HepG2 (cell line): Measurements from ENCODE around the gene CFAP61. TPM values are rescaled to one million over a fixed set of nuclear protein-coding genes. Genes with fewer than 3 reads are reported as not detected.

ENCODE experiments used
- ATAC-seq: fragments of 200-7000 bp; cut with Tn5 transposase; 3 replicates; pipeline ENCODE4 v1.9.1; 2020; ENCODE audit warnings: mild to moderate bottlenecking, moderate library complexity
- BruUV-seq: library from RNA; stranded (reverse); fragments of 400-500 nt; replicated peaks from 2 replicates; lab custom pipeline; 2021; lab: Mats Ljungman, UMichigan
- CTCF ChIA-PET: fragments of 300-600 bp; formaldehyde crosslinking; extraction: SDS; loops from one replicate; lab custom pipeline; 2021; ENCODE audit warnings: low total read pairs, inconsistent platforms, low intra/inter-chr PET ratio; lab: Yijun Ruan, JAX
- POLR2A ChIA-PET: fragments of 350-600 bp; sonication (Branson Sonifier 250); formaldehyde crosslinking; loops from one replicate; lab custom pipeline; 2020; ENCODE audit warnings: antibody characterized with exemption, inconsistent platforms; lab: Yijun Ruan, JAX
- DNase-seq: peaks from one replicate; pipeline ENCODE4 v3.0.0-alpha.2; 2015; ENCODE audit warnings: low spot score
- FAIRE-seq: peaks from 3 replicates; lab custom pipeline; 2011; peaks lifted over from hg19 to GRCh38; lab: Jason Lieb, UNC
- H2AFZ ChIP-seq: one replicate; pipeline ENCODE4 v1.6.1; 2011; ENCODE audit warnings: low read length, inconsistent platforms
- H3K27ac ChIP-seq: fragments of 300-600 bp; 3 replicates; pipeline ENCODE4 v1.8.0; 2011; ENCODE audit warnings: mixed run types, mild to moderate bottlenecking, mixed read lengths, low read length, inconsistent platforms; ENCODE audit not compliant: insufficient read depth; ENCODE audit errors: extremely low read length
- H3K27me3 ChIP-seq, 2 experiments: fragments of 200-600 bp in 1 of 2; 2 replicates in 1 of 2; 3 replicates in 1 of 2; pipeline versions ENCODE4 v1.6.0 to v1.8.0; 2011; ENCODE audit warnings: low read length in 2 of 2, mild to moderate bottlenecking in 2 of 2, moderate library complexity in 2 of 2, inconsistent platforms in 1 of 2; ENCODE audit not compliant: insufficient read depth in 2 of 2, control insufficient read depth in 1 of 2
- H3K36me3 ChIP-seq, 2 experiments: fragments of 200-600 bp in 1 of 2; replicated peaks in 1 of 2; 2 replicates in 1 of 2; 3 replicates in 1 of 2; pipeline versions ENCODE4 v1.5.1 to v1.8.0; 2011; ENCODE audit warnings: low read length in 2 of 2, inconsistent platforms in 1 of 2; ENCODE audit not compliant: insufficient read depth in 2 of 2, control insufficient read depth in 1 of 2
- H3K4me1 ChIP-seq: 2 replicates; pipeline ENCODE4 v1.5.1; 2012; ENCODE audit warnings: low read length, inconsistent platforms; ENCODE audit not compliant: insufficient read depth
- H3K4me2 ChIP-seq: 2 replicates; pipeline ENCODE4 v1.6.0; 2011; ENCODE audit warnings: low read depth, low read length, inconsistent platforms
- H3K4me3 ChIP-seq, 3 experiments: fragments of 200-600 bp in 1 of 3; sonication (generic), shearing (Covaris generic) in 1 of 3; replicated peaks in 1 of 3; 2 replicates each; pipeline ENCODE4 v1.5.1; 2011 to 2016; ENCODE audit warnings: low read length in 3 of 3, inconsistent platforms in 2 of 3, low read depth in 2 of 3, mild to moderate bottlenecking in 2 of 3, control low read depth in 1 of 3, mixed read lengths in 1 of 3; ENCODE audit not compliant: insufficient read depth in 1 of 3
- H3K79me2 ChIP-seq: one replicate; pipeline ENCODE4 v1.6.1; 2011; ENCODE audit warnings: low read length, inconsistent platforms; ENCODE audit not compliant: insufficient read depth
- H3K9ac ChIP-seq: 2 replicates; pipeline ENCODE4 v1.6.0; 2011; ENCODE audit warnings: mild to moderate bottlenecking, low read depth, low read length, inconsistent platforms; ENCODE audit not compliant: insufficient read depth
- H3K9me3 ChIP-seq: 2 replicates; pipeline ENCODE4 v1.5.1; 2012; ENCODE audit warnings: mild to moderate bottlenecking, low read length
- H4K20me1 ChIP-seq: 2 replicates; pipeline ENCODE4 v1.6.0; 2011; ENCODE audit warnings: inconsistent platforms, mild to moderate bottlenecking, low read length, moderate library complexity; ENCODE audit not compliant: insufficient read depth
- AKNA ChIP-seq: sonication (generic); formaldehyde crosslinking; IDR thresholded peaks from 2 replicates; pipeline ENCODE4 v1.4.0; 2020; ENCODE audit warnings: missing genetic modification reagents, borderline replicate concordance
- DMTF1 ChIP-seq: sonication (generic); formaldehyde crosslinking; IDR thresholded peaks from 2 replicates; pipeline ENCODE4 v1.4.0; 2020; ENCODE audit warnings: mild to moderate bottlenecking, missing genetic modification reagents
- FOXC1 ChIP-seq: sonication (generic); formaldehyde crosslinking; IDR thresholded peaks from 2 replicates; pipeline ENCODE4 v1.8.0; 2022; ENCODE audit warnings: mild to moderate bottlenecking, missing genetic modification reagents, borderline replicate concordance
- FOXJ3 ChIP-seq: sonication (generic); formaldehyde crosslinking; IDR thresholded peaks from 2 replicates; pipeline ENCODE4 v1.4.0; 2020; ENCODE audit warnings: missing genetic modification reagents, mild to moderate bottlenecking, borderline replicate concordance
- KLF12 ChIP-seq: sonication (generic); formaldehyde crosslinking; IDR thresholded peaks from 2 replicates; pipeline ENCODE4 v1.4.0; 2020; ENCODE audit warnings: missing genetic modification reagents, borderline replicate concordance
- POLR2AphosphoS5 ChIP-seq: IDR thresholded peaks from 2 replicates; pipeline ENCODE4 v1.6.1; 2012; ENCODE audit warnings: low read depth, low read length
- SP4 ChIP-seq: sonication (generic); formaldehyde crosslinking; IDR thresholded peaks from 2 replicates; pipeline ENCODE4 v1.8.1; 2023; ENCODE audit warnings: mild to moderate bottlenecking, missing genetic modification reagents
- ZFX ChIP-seq: sonication (generic); formaldehyde crosslinking; IDR thresholded peaks from 2 replicates; pipeline ENCODE4 v1.4.0; 2020; ENCODE audit warnings: mild to moderate bottlenecking, low read depth, missing genetic modification reagents, moderate library complexity
- ZNF775 ChIP-seq: sonication (generic); formaldehyde crosslinking; IDR thresholded peaks from 2 replicates; pipeline ENCODE4 v1.4.0; 2020; ENCODE audit warnings: missing genetic modification reagents, mild to moderate bottlenecking, moderate library complexity, borderline replicate concordance
- WGBS: methylation state at CpG from one replicate; pipeline ENCODE4 v1.1.6; 2017; ENCODE audit warnings: low lambda C conversion rate; 5-methylcytosine and 5-hydroxymethylcytosine counted together
- in situ Hi-C: cut with HindIII; loops from 2 replicates; pipeline ENCODE4 v1.10.0; 2017; ENCODE audit warnings: low pct_unique_long_range_greater_than_20kb; ENCODE audit not compliant: extremely low pct_ligation_motif_present
- intact Hi-C: fragments of 100-400 bp; cut with micrococcal nuclease; formaldehyde crosslinking; loops from one replicate; pipeline ENCODE4 v1.10.0; 2022; ENCODE audit not compliant: unreplicated experiment
- polyA plus RNA-seq, 8 experiments: library from polyadenylated mRNA; depleted of rRNA in 3 of 8; stranded (reverse) in 7 of 8; unstranded in 1 of 8; fragments of >200 nt; fragmentation: Illumina TruSeq in 4 of 8; extraction: Trizol in 4 of 8; gene quantifications; 2 replicates each; pipeline versions ENCODE4 v1.2.1 to v1.2.3, GENCODE V29; 2011 to 2016; ENCODE audit warnings: low read depth in 4 of 8, missing spikeins in 1 of 8, mixed read lengths in 1 of 8; ENCODE audit not compliant: insufficient read depth in 1 of 8
- total RNA-seq, 5 experiments: library from RNA; depleted of rRNA; stranded (reverse); fragments of >200 nt; fragmentation: Illumina TruSeq; extraction: Trizol; gene quantifications; 2 replicates each; pipeline ENCODE4 v1.2.3, GENCODE V29; 2016; ENCODE audit warnings: low read depth in 1 of 5

The CFAP61 gene
- total and polyA plus RNA-seq, 2 of the 13 experiments (the other 11 are each of a cell fraction or from before 2014, with no cell fraction given), result 0.27 TPM; not detected in 1

- POLR2A ChIA-PET, result interaction anchor here (1.4 to 3.0 kb wide), 3 partner anchors 10 to 25 kb away, joined by 4 to 14 read pairs (median 11); partner anchors contain the start of genes CFAP61, CRNKL1 and NAA20
Observed at GRCh38 chr20:20027284-20027683, 25.0 kb upstream of the CFAP61 start.

More at GRCh38 chr20:20027284-20027683, 25.0 kb upstream of the CFAP61 start:
- in situ Hi-C loops, result no loop called here
- Histone ChIP-seq H3K4me3 (no peak overlapping the region), H4K20me1 (no peaks in the 10 kb centered on the region; the same call in 1 of the 2 replicates), H3K27me3 (no peaks in the 10 kb centered on the region), H3K36me3 (peaks cover 18 to 80% of the 10 kb centered on the region in 2 experiments), H3K4me1 (no peaks in the 10 kb centered on the region), H3K9ac (no peak overlapping the region), H3K27ac (no peak overlapping the region), H2AFZ (no peak overlapping the region), H3K79me2 (peaks cover 56% of the 10 kb centered on the region), H3K9me3 (no peaks in the 10 kb centered on the region), H3K4me2 (no peak overlapping the region)
- no peak for DNase-seq
- TF ChIP-seq FOXC1 (CRISPR knock-in tag) (no peak), ZFX (CRISPR knock-in tag) (no peak), POLR2AphosphoS5 (0 out of 2 replicates have a peak, but pooled peaks have one; percentile 21), DMTF1 (CRISPR knock-in tag) (no peak), FOXJ3 (no peak), AKNA (CRISPR knock-in tag) (no peak), KLF12 (CRISPR knock-in tag) (no peak), ZNF775 (no peak), SP4 (CRISPR knock-in tag) (no peak)
- intact Hi-C loops, result no loop called here
- no TSS peak for BruUV-seq
- no peak for FAIRE-seq
- no peak for ATAC-seq
- CTCF ChIA-PET, result no interaction called here
- WGBS, result 92% methylated on average over 2 of the region's 2 CpGs
